ENCODE data around the gene SERPINB11. TPM values are rescaled to one million over a fixed set of nuclear protein-coding genes. Genes with fewer than 3 reads are reported as not detected.

The SERPINB11 gene
- total RNA-seq, 1 donor = not detected

GRCh38 chr18:63697097-63697660, 5.6 kb upstream of the SERPINB11 start:
- H3K4me3 ChIP-seq (ENCODE audit: low read length) = no peak overlapping the region
- no peaks in the 10 kb centered on the region for H3K4me1 ChIP-seq (ENCODE audit: insufficient read depth, low read length)
- H3K9me3 ChIP-seq (ENCODE audit: low read depth, low read length) = no peaks in the 10 kb centered on the region
- no peaks in the 10 kb centered on the region for H3K27me3 ChIP-seq (ENCODE audit: insufficient read depth, low read length)

DNA sequence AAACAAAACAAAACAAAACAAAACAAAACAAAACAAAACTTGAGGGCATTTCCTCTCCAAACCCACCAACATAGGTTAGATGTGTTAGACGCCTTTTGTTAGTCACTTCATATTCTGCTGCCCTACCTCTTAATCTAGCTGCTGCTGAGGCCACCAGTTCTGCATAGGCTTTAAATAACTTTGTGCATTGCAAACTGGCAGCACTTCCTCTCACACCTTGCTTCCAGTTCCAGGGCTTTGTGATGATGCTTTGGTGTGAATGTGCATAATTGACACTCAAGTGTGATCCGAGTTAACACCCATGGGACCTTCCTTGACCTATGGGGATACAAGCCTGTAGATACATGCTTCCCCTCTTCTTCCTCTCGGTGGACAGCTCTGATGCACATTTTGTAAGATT, 2.3 kb upstream of the SERPINB11 start:
- no peak overlapping the region for H3K4me3 ChIP-seq (ENCODE audit: low read length)
- no peaks in the 10 kb centered on the region for H3K9me3 ChIP-seq (ENCODE audit: low read depth, low read length)
- no peaks in the 10 kb centered on the region for H3K27me3 ChIP-seq (ENCODE audit: insufficient read depth, low read length)
- H3K4me1 ChIP-seq (ENCODE audit: insufficient read depth, low read length) = no peaks in the 10 kb centered on the region

DNA sequence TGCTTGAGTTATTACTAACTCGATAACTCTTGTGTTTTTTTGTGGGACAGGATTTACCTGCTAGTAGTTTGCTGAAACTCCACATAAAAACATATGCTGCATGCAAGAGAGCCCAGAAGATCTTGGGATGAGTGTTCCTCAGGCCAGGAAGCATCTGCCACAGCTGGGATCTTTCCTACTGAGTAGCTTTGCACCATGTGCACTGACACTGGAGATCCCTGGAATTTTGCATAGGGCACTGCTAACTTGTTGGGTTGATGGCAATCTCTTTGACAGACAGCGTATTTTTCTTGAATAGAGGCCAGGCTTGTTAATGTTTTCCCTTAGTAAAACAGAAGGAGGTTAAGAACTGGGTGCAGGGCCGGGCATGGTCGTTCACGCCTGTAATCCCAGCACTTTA, 808 bp upstream of the SERPINB11 start:
- Histone ChIP-seq H3K27me3 (ENCODE audit: insufficient read depth, low read length) (no peaks in the 10 kb centered on the region), H3K4me1 (ENCODE audit: insufficient read depth, low read length) (no peaks in the 10 kb centered on the region), H3K4me3 (ENCODE audit: low read length) (no peak overlapping the region), H3K9me3 (ENCODE audit: low read depth, low read length) (no peaks in the 10 kb centered on the region)

- Histone ChIP-seq H3K4me1 (ENCODE audit: insufficient read depth, low read length) (no peaks in the 10 kb centered on the region), H3K27me3 (ENCODE audit: insufficient read depth, low read length) (no peaks in the 10 kb centered on the region), H3K9me3 (ENCODE audit: low read depth, low read length) (no peaks in the 10 kb centered on the region), H3K4me3 (ENCODE audit: low read length) (no peak overlapping the region)
Measured at GRCh38 chr18:63705401-63705800, 2.6 kb downstream of the SERPINB11 start.

GRCh38 chr18:63707816-63708215, 5.1 kb downstream of the SERPINB11 start:
- no peaks in the 10 kb centered on the region for H3K27me3 ChIP-seq (ENCODE audit: insufficient read depth, low read length)
- H3K4me3 ChIP-seq (ENCODE audit: low read length) = no peak overlapping the region
- no peaks in the 10 kb centered on the region for H3K9me3 ChIP-seq (ENCODE audit: low read depth, low read length)
- no peaks in the 10 kb centered on the region for H3K4me1 ChIP-seq (ENCODE audit: insufficient read depth, low read length)

DNA sequence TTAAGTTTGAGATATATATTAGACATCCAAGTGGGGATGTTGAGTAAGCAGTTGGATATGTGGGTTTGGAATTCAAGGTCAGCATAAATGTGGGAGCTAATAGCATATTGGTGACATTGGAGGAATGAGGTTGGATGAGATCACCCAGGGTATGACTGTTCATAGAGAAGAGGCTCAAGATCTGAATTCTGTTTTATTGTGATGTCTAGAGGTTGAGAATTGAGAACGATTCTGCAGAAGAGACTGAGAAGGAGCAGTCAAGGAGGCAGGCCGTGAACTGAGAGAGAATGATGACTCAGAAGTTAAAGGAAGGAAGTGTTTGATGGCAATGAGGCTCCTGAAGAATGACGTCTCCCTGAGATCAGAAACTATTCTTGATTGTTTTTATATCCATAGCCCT, 5.9 kb downstream of the SERPINB11 start:
- peaks cover 5% of the 10 kb centered on the region for H3K9me3 ChIP-seq (ENCODE audit: low read depth, low read length)
- H3K4me1 ChIP-seq (ENCODE audit: insufficient read depth, low read length) = no peaks in the 10 kb centered on the region
- H3K27me3 ChIP-seq (ENCODE audit: insufficient read depth, low read length) = no peaks in the 10 kb centered on the region
- no peak overlapping the region for H3K4me3 ChIP-seq (ENCODE audit: low read length)

DNA sequence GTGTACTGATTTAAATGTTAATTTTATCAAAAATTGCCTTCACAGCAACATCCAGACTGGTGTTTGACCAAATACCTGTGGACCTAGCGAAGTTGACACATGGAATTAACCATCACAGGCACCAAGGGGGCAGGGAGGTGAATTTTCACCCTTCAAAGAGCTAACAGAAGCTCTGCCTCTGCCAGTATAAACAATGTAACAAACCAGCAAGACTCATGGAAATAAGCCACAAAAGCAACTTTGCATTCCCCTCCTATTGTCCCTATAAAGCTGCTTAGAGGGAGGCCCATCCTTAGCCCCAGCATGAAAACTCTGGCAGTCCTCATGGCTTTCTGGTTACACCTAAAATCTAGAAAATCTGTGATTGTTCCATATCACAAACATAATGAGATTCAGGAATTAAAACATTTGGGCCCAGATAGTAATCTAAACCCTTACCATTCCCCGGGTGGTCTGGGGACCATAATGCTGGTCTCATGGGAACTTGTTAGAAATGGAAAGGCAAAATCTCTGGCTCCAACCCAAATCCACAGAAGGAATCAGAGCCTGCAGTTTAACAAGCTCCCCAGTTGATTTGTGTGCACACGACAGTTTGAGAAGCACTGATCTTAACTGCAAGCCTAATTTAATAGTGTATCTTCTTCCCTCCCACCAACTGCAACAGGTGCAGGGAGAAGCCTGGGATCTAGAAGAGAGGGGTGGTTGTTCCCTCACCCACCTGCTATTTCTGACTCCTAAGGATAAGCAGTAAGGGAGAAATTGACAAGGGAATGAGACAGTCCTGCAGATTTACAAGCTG, 23.1 kb downstream of the SERPINB11 start:
- no peaks in the 10 kb centered on the region for H3K4me1 ChIP-seq (ENCODE audit: insufficient read depth, low read length)
- H3K9me3 ChIP-seq (ENCODE audit: low read depth, low read length) = no peaks in the 10 kb centered on the region
- H3K27me3 ChIP-seq (ENCODE audit: insufficient read depth, low read length) = peaks cover 2% of the 10 kb centered on the region
- no peak overlapping the region for H3K4me3 ChIP-seq (ENCODE audit: low read length)

- Histone ChIP-seq H3K4me1 (ENCODE audit: insufficient read depth, low read length) (no peaks in the 10 kb centered on the region), H3K4me3 (ENCODE audit: low read length) (no peak overlapping the region), H3K9me3 (ENCODE audit: low read depth, low read length) (no peaks in the 10 kb centered on the region), H3K27me3 (ENCODE audit: insufficient read depth, low read length) (peaks cover 2% of the 10 kb centered on the region)
Measured at GRCh38 chr18:63730773-63731172, 28.0 kb downstream of the SERPINB11 start.

GRCh38 chr18:63731215-63731614, 28.5 kb downstream of the SERPINB11 start:
- H3K27me3 ChIP-seq (ENCODE audit: insufficient read depth, low read length) = peaks cover 2% of the 10 kb centered on the region

DNA sequence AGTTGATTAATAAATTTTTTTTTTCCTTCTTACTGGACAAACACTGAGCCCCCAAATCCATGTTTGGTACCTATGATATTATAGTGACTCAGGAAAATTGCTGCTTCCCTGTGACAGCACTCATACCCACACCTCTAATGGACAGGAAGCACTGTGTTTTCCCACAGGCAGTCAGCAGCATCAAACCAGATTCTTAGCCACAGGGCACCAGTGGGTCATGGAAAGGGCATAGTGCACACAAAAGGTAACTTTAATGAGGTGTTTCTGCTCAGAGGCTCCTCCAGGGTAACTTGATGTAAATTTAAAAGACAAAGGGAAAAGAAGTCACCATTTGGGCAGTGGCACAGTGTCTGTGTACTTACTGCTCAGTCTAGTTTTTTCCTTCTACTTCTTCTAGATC, 34.1 kb downstream of the SERPINB11 start:
- H3K4me1 ChIP-seq (ENCODE audit: insufficient read depth, low read length) = no peaks in the 10 kb centered on the region
- no peaks in the 10 kb centered on the region for H3K9me3 ChIP-seq (ENCODE audit: low read depth, low read length)
- no peaks in the 10 kb centered on the region for H3K27me3 ChIP-seq (ENCODE audit: insufficient read depth, low read length)
- H3K4me3 ChIP-seq (ENCODE audit: low read length) = no peak overlapping the region

More at GRCh38 chr18:63731215-63731614, 28.5 kb downstream of the SERPINB11 start:
- Histone ChIP-seq H3K4me3 (ENCODE audit: low read length) (no peak overlapping the region), H3K4me1 (ENCODE audit: insufficient read depth, low read length) (no peaks in the 10 kb centered on the region), H3K9me3 (ENCODE audit: low read depth, low read length) (no peaks in the 10 kb centered on the region)

GRCh38 chr18:63741769-63742168, 39.0 kb downstream of the SERPINB11 start:
- Histone ChIP-seq H3K4me1 (ENCODE audit: insufficient read depth, low read length) (no peaks in the 10 kb centered on the region), H3K9me3 (ENCODE audit: low read depth, low read length) (no peaks in the 10 kb centered on the region), H3K27me3 (ENCODE audit: insufficient read depth, low read length) (no peaks in the 10 kb centered on the region), H3K4me3 (ENCODE audit: low read length) (no peak overlapping the region)

DNA sequence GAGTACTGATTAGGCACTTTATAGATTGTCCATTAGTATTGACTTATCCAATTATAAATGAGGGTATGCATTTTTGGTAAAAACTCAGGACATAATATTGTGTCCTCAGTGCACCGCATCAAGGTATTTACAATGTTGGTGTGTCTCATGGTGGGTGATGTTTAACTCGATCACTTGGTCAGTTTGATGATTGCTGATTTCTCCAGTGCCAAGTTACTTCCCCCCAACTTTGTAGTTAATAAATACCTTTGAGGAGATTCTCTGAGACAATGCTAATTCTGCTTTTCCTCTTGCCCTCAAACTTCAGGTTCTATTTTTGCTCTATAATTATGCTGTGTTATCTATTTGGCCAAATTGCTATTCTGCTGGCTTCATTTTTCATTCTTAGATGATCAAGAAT, 44.2 kb downstream of the SERPINB11 start:
- Histone ChIP-seq H3K4me3 (ENCODE audit: low read length) (no peak overlapping the region), H3K27me3 (ENCODE audit: insufficient read depth, low read length) (peaks cover 3% of the 10 kb centered on the region), H3K9me3 (ENCODE audit: low read depth, low read length) (no peaks in the 10 kb centered on the region), H3K4me1 (ENCODE audit: insufficient read depth, low read length) (no peaks in the 10 kb centered on the region)

DNA sequence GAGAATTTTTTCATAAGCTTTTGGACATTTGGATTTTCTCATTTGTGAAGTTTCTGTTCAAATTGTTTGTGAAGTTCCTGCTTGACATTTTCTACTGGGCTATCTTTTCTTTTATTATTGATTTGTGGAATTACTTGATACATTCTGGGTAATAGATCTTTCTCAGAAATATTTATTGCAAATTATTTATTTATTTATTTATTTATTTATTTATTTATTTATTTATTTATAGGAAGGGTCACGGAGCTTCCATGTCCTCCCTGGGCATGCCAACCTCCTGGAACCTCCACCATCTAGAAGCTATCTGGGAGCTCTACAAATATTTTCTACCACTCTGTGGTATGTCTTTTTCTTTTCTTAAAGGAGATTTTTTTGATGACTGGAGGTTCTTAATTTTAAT, 46.7 kb downstream of the SERPINB11 start:
- Histone ChIP-seq H3K4me1 (ENCODE audit: insufficient read depth, low read length) (no peaks in the 10 kb centered on the region), H3K4me3 (ENCODE audit: low read length) (no peak overlapping the region), H3K27me3 (ENCODE audit: insufficient read depth, low read length) (peaks cover 3% of the 10 kb centered on the region), H3K9me3 (ENCODE audit: low read depth, low read length) (no peaks in the 10 kb centered on the region)

GRCh38 chr18:63752636-63753035, 49.9 kb downstream of the SERPINB11 start:
- H3K4me1 ChIP-seq (ENCODE audit: insufficient read depth, low read length) = no peaks in the 10 kb centered on the region
- no peaks in the 10 kb centered on the region for H3K9me3 ChIP-seq (ENCODE audit: low read depth, low read length)
- peaks cover 3% of the 10 kb centered on the region for H3K27me3 ChIP-seq (ENCODE audit: insufficient read depth, low read length)
- H3K4me3 ChIP-seq (ENCODE audit: low read length) = no peak overlapping the region

GRCh38 chr18:63753676-63754075, 50.9 kb downstream of the SERPINB11 start:
- Histone ChIP-seq H3K4me1 (ENCODE audit: insufficient read depth, low read length) (no peaks in the 10 kb centered on the region), H3K27me3 (ENCODE audit: insufficient read depth, low read length) (peaks cover 3% of the 10 kb centered on the region), H3K4me3 (ENCODE audit: low read length) (no peak overlapping the region), H3K9me3 (ENCODE audit: low read depth, low read length) (no peaks in the 10 kb centered on the region)

GRCh38 chr18:63757541-63757940, 54.8 kb downstream of the SERPINB11 start:
- Histone ChIP-seq H3K9me3 (ENCODE audit: low read depth, low read length) (no peaks in the 10 kb centered on the region), H3K27me3 (ENCODE audit: insufficient read depth, low read length) (no peaks in the 10 kb centered on the region), H3K4me3 (ENCODE audit: low read length) (no peak overlapping the region), H3K4me1 (ENCODE audit: insufficient read depth, low read length) (no peaks in the 10 kb centered on the region)
